Left lung (tissue), 10 donors: Measurements from ENCODE around the gene GCSH. TPM values are rescaled to one million over a fixed set of nuclear protein-coding genes. Genes with fewer than 3 reads are reported as not detected.
A peak's percentile ranks its signal among the peaks of the same experiment; 100 is the strongest.

ENCODE experiments used
- ATAC-seq: fragments of 200-7000 bp; cut with Tn5 transposase; one replicate; pipeline ENCODE4 v1.9.1; 2020; ENCODE audit warnings: moderate library complexity
- DNase-seq, 4 donors: peaks; one replicate each; pipeline ENCODE4 v3.0.0-alpha.2; 2013 to 2020
- H3K27ac ChIP-seq, 2 donors: fragments of 200-600 bp; sonication (generic) in 1 of 2; one replicate each; pipeline versions ENCODE4 v1.5.0 to v1.8.0; 2020 to 2021
- H3K27me3 ChIP-seq, 2 donors: fragments of 200-600 bp; sonication (generic) in 1 of 2; one replicate each; pipeline versions ENCODE4 v1.5.0 to v1.8.0; 2020 to 2021
- H3K36me3 ChIP-seq, 2 donors: fragments of 200-600 bp; sonication (generic) in 1 of 2; one replicate each; pipeline versions ENCODE4 v1.5.0 to v1.8.0; 2020 to 2021
- H3K4me1 ChIP-seq, 2 donors: fragments of 200-600 bp; one replicate each; pipeline ENCODE4 v1.8.0; 2021
- H3K4me3 ChIP-seq, 2 donors: fragments of 200-600 bp; sonication (generic) in 1 of 2; one replicate each; pipeline versions ENCODE4 v1.5.0 to v1.8.0; 2020 to 2021; ENCODE audit warnings: mild to moderate bottlenecking in 1 of 2
- H3K9me3 ChIP-seq, 2 donors: fragments of 200-600 bp; sonication (generic) in 1 of 2; one replicate each; pipeline versions ENCODE4 v1.5.0 to v1.8.0; 2020 to 2021
- CTCF ChIP-seq, 2 donors: fragments of 200-600 bp; sonication (generic) in 1 of 2; IDR thresholded peaks; one replicate each; pipeline versions ENCODE4 v1.5.0 to v1.8.0; 2021; ENCODE audit warnings: antibody characterized with exemption in 2 of 2
- intact Hi-C, 2 donors: fragments of 100-400 bp; cut with DNase I; formaldehyde crosslinking; loops; one replicate each; pipeline versions ENCODE4 v1.11.2 to v1.14.2; 2022
- polyA plus RNA-seq, 6 donors: library from polyadenylated mRNA; unstranded; fragments of 120-200 nt; gene quantifications; one replicate each; pipeline ENCODE4 v1.2.1, GENCODE V29; 2013; ENCODE audit not compliant: insufficient read length in 6 of 6
- total RNA-seq, 2 donors: library from RNA; stranded (reverse); fragmentation: NEBNext Ultra II Directional; extraction: Animal tissue kit (Norgen Biotek cat#: 25700); gene quantifications; one replicate each; pipeline ENCODE4 v1.2.1, GENCODE V29; 2021
- donor health status: DM: no; HTN: yes; CAD: no.
- donor health status: DM: no; HTN: no; CAD: no.

The GCSH gene
- total and polyA plus RNA-seq, 8 donors, result 22.2 to 68.9 (median 65.4) TPM

- DNase-seq, result peak; percentile 97 to 99 (median 98)
- Histone ChIP-seq H3K9me3 (no peaks in the 10 kb centered on the region), H3K4me3 (peak within 1 kb of the TSS; percentile 57 to 81), H3K36me3 (no peaks in the 10 kb centered on the region), H3K4me1 (peaks cover 0 to 13% of the 10 kb centered on the region in 2 donors), H3K27me3 (no peaks in the 10 kb centered on the region), H3K27ac (peak within 1 kb of the TSS; percentile 92 to 94)
- no peak for TF ChIP-seq CTCF (IDR thresholded peaks at IDR 0.05)
- intact Hi-C loops, result no loop called here
- ATAC-seq, result peak; percentile 98
Measured at GRCh38 chr16:81077076-81077940, 18.9 kb downstream of the GCSH start, which contains the start of gene C16orf46. C16orf46 (minus strand) TSS chr16:81077238; CDS start chr16:81063955, 13,283 bp downstream.

- intact Hi-C loops, result no loop called here
- no peak for TF ChIP-seq CTCF (IDR thresholded peaks at IDR 0.05)
- Histone ChIP-seq H3K9me3 (no peaks in the 10 kb centered on the region), H3K36me3 (no peaks in the 10 kb centered on the region), H3K27ac (peak overlapping the region; percentile 92 to 94), H3K4me3 (peak overlapping the region; percentile 57 to 81), H3K4me1 (peaks cover 0 to 13% of the 10 kb centered on the region in 2 donors), H3K27me3 (no peaks in the 10 kb centered on the region)
- peak in 3 of 4 donors; percentile 86 to 97 (median 92) for DNase-seq
- ATAC-seq, result peak; percentile 96
Measured at GRCh38 chr16:81076566-81077075, 19.6 kb downstream of the GCSH start.

- intact Hi-C loops, result no loop called here
- Histone ChIP-seq H3K4me1 (peaks cover 0 to 13% of the 10 kb centered on the region in 2 donors), H3K4me3 (no peak overlapping the region), H3K36me3 (no peaks in the 10 kb centered on the region), H3K27ac (no peak overlapping the region), H3K27me3 (no peaks in the 10 kb centered on the region), H3K9me3 (no peaks in the 10 kb centered on the region)
- no peak for TF ChIP-seq CTCF (IDR thresholded peaks at IDR 0.05)
- DNase-seq (no peak), ATAC-seq (no peak)
Measured at GRCh38 chr16:81073560-81074330, 22.4 kb downstream of the GCSH start.

- H3K4me3 ChIP-seq, result no peak overlapping the region
- TF ChIP-seq CTCF (IDR thresholded peaks at IDR 0.05), result no peak
- no peaks in the 10 kb centered on the region for H3K27me3 ChIP-seq
- no peaks in the 10 kb centered on the region for H3K9me3 ChIP-seq
- no peaks in the 10 kb centered on the region for H3K36me3 ChIP-seq
- H3K27ac ChIP-seq, result no peak overlapping the region
- peaks cover 0 to 6% of the 10 kb centered on the region in 2 donors for H3K4me1 ChIP-seq
- ATAC-seq, result no peak
- intact Hi-C loops, result no loop called here
- DNase-seq, result no peak
Measured at GRCh38 chr16:81071805-81072204, 24.4 kb downstream of the GCSH start.

GRCh38 chr16:81070979-81071378 is 25.2 kb downstream of the GCSH start:
- H3K27ac ChIP-seq, result no peak overlapping the region
- DNase-seq (no peak), ATAC-seq (no peak)
- no peak overlapping the region for H3K4me3 ChIP-seq
- no peaks in the 10 kb centered on the region for H3K36me3 ChIP-seq
- peaks cover 0 to under 1% of the 10 kb centered on the region in 2 donors for H3K4me1 ChIP-seq
- no peaks in the 10 kb centered on the region for H3K27me3 ChIP-seq
- no peaks in the 10 kb centered on the region for H3K9me3 ChIP-seq
- intact Hi-C loops, result no loop called here
- no peak for TF ChIP-seq CTCF (IDR thresholded peaks at IDR 0.05)
